Astrocyte of the spinal cord (primary cell): ENCODE data around the gene FBXL13.

ENCODE experiments used
- DNase-seq: peaks from one replicate; pipeline ENCODE4 v3.0.0; 2011; ENCODE audit warnings: low read depth, low spot score
- H3K4me3 ChIP-seq: 2 replicates; pipeline ENCODE4 v1.5.1; 2011; ENCODE audit warnings: low read depth, mild to moderate bottlenecking, low read length, moderate library complexity
- in situ Hi-C: cut with HindIII; loops from 2 replicates; pipeline ENCODE4 v1.10.0; 2017; ENCODE audit warnings: low sequenced_read_pairs
- TF ChIP-seq, protein P1 (sequence below): IDR thresholded peaks from 2 replicates; pipeline ENCODE4 v1.5.1; 2012; ENCODE audit warnings: low read depth, mild to moderate bottlenecking, low read length, inconsistent platforms

FBXL13 gene

DNA sequence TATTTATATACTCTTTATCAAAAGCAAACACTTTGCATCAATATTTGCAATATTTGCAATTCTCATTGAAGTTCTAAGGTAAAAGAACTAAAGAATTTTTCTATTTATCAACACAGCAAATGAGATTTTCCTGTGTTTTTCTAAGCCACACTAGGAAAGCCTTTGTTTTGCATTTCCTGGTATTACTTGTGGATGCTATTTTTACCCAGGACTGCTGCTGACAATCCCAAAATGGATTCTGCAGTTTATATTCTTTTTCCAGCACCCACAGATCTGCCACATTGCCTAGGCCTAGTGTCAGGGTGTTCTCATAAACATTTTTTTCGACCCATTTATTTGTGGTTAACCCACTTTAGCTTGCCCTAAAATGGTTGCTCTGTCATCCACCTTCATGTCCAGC, 135.9 kb downstream of the FBXL13 start:
- DNase-seq: no peak
- no peak overlapping the region for H3K4me3 ChIP-seq
- TF ChIP-seq, protein P1, sequence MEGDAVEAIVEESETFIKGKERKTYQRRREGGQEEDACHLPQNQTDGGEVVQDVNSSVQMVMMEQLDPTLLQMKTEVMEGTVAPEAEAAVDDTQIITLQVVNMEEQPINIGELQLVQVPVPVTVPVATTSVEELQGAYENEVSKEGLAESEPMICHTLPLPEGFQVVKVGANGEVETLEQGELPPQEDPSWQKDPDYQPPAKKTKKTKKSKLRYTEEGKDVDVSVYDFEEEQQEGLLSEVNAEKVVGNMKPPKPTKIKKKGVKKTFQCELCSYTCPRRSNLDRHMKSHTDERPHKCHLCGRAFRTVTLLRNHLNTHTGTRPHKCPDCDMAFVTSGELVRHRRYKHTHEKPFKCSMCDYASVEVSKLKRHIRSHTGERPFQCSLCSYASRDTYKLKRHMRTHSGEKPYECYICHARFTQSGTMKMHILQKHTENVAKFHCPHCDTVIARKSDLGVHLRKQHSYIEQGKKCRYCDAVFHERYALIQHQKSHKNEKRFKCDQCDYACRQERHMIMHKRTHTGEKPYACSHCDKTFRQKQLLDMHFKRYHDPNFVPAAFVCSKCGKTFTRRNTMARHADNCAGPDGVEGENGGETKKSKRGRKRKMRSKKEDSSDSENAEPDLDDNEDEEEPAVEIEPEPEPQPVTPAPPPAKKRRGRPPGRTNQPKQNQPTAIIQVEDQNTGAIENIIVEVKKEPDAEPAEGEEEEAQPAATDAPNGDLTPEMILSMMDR: no peak
- in situ Hi-C loops: no loop called here

DNA sequence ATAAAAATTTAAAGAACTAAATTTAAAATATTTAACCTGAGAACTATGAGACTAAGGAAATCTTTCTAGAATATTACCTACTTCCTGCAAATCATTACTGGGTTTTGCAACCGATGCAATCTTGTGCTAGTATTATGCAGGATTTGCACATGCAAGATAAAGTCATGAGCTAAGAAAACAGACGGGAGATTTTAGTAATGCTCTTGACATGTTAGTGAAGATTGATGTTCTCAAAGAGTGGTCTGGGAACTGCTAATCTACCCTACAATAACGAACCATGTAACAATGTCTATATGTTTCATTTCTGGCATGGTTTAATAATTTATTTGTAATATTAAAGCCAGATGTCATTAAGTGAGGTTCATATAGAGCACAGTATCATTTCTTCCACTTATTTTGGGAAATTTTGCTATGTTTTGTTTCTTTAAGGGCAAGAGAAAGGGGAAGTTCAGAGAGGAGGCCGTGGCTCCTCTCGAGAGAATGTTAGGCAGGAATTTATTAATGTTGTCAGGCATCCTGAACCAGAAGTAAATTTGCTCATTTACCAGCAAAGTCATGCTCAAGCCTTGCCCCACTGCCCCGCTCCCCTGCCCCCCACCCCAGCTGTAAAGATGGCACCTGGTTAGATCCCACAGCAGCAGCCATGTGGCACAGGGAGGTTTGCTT, 139.0 kb downstream of the FBXL13 start:
- H3K4me3 ChIP-seq: no peak overlapping the region
- TF ChIP-seq, protein P1: no peak
- no peak for DNase-seq
- in situ Hi-C loops: no loop called here

- TF ChIP-seq, protein P1: no peak
- no peak for DNase-seq
- no peak overlapping the region for H3K4me3 ChIP-seq
- in situ Hi-C loops: no loop called here
Measured at GRCh38 chr7:102934701-102935100, 139.9 kb downstream of the FBXL13 start.

- no peak overlapping the region for H3K4me3 ChIP-seq
- TF ChIP-seq, protein P1: no peak
- in situ Hi-C loops: no loop called here
- no peak for DNase-seq
Measured at GRCh38 chr7:102934239-102934638, 140.4 kb downstream of the FBXL13 start.

- TF ChIP-seq, protein P1: no peak
- no peak overlapping the region for H3K4me3 ChIP-seq
- in situ Hi-C loops: no loop called here
- DNase-seq: peak; percentile 97
Measured at GRCh38 chr7:102933763-102934162, 140.8 kb downstream of the FBXL13 start.

DNA sequence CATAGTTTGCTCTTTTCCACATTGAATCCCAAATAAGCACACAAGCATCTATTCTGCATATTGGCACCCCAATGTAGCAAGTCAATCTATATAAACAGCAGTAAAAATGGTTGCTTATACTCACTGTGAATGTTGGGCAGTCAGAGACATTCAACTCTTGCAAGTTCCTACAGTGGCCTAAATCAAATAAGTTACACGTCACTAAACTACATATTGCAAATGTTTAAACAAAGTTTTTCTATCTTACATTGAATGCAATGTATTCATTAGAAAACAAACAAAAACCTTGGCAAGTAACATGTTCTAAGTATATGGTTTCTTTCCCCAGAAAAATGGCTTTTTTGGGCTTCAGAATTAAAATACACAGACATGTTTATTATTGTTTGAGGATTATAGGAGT, 142.8 kb downstream of the FBXL13 start:
- in situ Hi-C loops: no loop called here
- no peak overlapping the region for H3K4me3 ChIP-seq
- no peak for DNase-seq
- TF ChIP-seq, protein P1: no peak
